Occipital lobe (tissue), 2 donors: ENCODE results near the gene TRIM13. TPM values are rescaled to one million over a fixed set of nuclear protein-coding genes. Genes with fewer than 3 reads are reported as not detected.
A peak's percentile ranks its signal among the peaks of the same experiment; 100 is the strongest.

Experiments used
- DNase-seq: peaks from one replicate; lab custom pipeline; 2025; lab: John Stamatoyannopoulos, UW
- total RNA-seq: library from RNA; depleted of rRNA; stranded (reverse); fragments of >200 nt; gene quantifications from one replicate; pipeline ENCODE4 v1.2.3, GENCODE V29; 2014

TRIM13 gene
- total RNA-seq, 1 donor from 2014 or later = 143 TPM

- peak; percentile 87 for DNase-seq
Measured at GRCh38 chr13:49996161-49996915, 504 bp upstream of the TRIM13 start.

- DNase-seq = no peak
Measured at GRCh38 chr13:49997955-49998354, 1.1 kb downstream of the TRIM13 start.

GRCh38 chr13:49998714-49999624 is 2.1 kb downstream of the TRIM13 start:
- DNase-seq = no peak

- no peak for DNase-seq
Measured at GRCh38 chr13:50001287-50001686, 4.4 kb downstream of the TRIM13 start.

- no peak for DNase-seq
Measured at GRCh38 chr13:50006426-50007135, 9.7 kb downstream of the TRIM13 start.

- DNase-seq = peak; percentile 17
Measured at GRCh38 chr13:50011461-50011860, 14.6 kb downstream of the TRIM13 start.

- no peak for DNase-seq
Measured at GRCh38 chr13:50012396-50013169, 15.7 kb downstream of the TRIM13 start.

GRCh38 chr13:50014386-50014785 is 17.5 kb downstream of the TRIM13 start:
- DNase-seq = no peak

GRCh38 chr13:50015258-50015657 is 18.4 kb downstream of the TRIM13 start, which contains the start of gene KCNRG:
Gene KCNRG, plus strand, starts transcription at chr13:50015444. Its CDS starts 50 bp downstream, at chr13:50015494.
- DNase-seq = no peak

- no peak for DNase-seq
Measured at GRCh38 chr13:50015750-50016149, 18.9 kb downstream of the TRIM13 start.

- DNase-seq = no peak
Measured at GRCh38 chr13:50016444-50016843, 19.6 kb downstream of the TRIM13 start.

GRCh38 chr13:50017819-50018218 is 21.0 kb downstream of the TRIM13 start:
- no peak for DNase-seq

- no peak for DNase-seq
Measured at GRCh38 chr13:50025436-50025835, 28.6 kb downstream of the TRIM13 start.

GRCh38 chr13:50026788-50027473 is 30.1 kb downstream of the TRIM13 start:
- no peak for DNase-seq

- no peak for DNase-seq
Measured at GRCh38 chr13:50030315-50030714, 33.5 kb downstream of the TRIM13 start.

GRCh38 chr13:50033725-50034124 is 36.9 kb downstream of the TRIM13 start:
- DNase-seq = no peak

GRCh38 chr13:50037788-50038187 is 40.9 kb downstream of the TRIM13 start:
- no peak for DNase-seq

GRCh38 chr13:50038266-50038665 is 41.4 kb downstream of the TRIM13 start:
- no peak for DNase-seq

GRCh38 chr13:50052478-50052877 is 55.6 kb downstream of the TRIM13 start:
- DNase-seq = no peak

GRCh38 chr13:50053844-50054243 is 57.0 kb downstream of the TRIM13 start:
- DNase-seq = no peak
